ENCODE results near the gene MPHOSPH10. TPM values are rescaled to one million over a fixed set of nuclear protein-coding genes. Genes with fewer than 3 reads are reported as not detected.
A peak's percentile ranks its signal among the peaks of the same experiment; 100 is the strongest.

The MPHOSPH10 gene
- total RNA-seq, 1 donor from 2014 or later, result 69.4 TPM

GRCh38 chr2:71133603-71134002 lies 3.2 kb downstream of the MPHOSPH10 start:
- no peak for DNase-seq
- intact Hi-C loops (cut with micrococcal nuclease), result no loop called here
- Mint-ChIP-seq H3K27ac (no peak overlapping the region), H3K27me3 (no peaks in the 10 kb centered on the region), H3K36me3 (ENCODE audit: low read depth) (peaks cover 26% of the 10 kb centered on the region), H3K9me3 (no peaks in the 10 kb centered on the region), H3K4me1 (peaks cover 3% of the 10 kb centered on the region), H3K4me3 (no peak overlapping the region)

DNA sequence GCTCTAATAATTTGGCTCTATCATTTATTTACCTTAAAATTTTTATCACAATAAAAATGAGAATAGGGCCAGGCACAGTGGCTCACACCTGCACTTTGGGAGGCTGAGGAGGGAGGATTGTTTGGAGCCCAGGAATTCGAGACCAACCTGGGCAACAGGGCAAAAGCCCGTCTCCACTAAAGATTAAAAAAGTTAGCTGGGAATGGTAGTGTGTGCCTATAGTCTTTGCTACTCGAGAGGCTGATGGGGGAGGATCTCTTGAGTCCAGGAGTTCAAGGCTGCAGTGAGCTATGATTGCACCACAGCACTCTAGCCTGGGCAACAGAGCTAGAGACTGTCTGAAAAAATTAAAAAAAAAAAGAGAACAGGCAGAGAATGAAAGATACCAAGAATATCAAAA lies 5.7 kb downstream of the MPHOSPH10 start:
- Mint-ChIP-seq H3K27ac (no peak overlapping the region), H3K36me3 (ENCODE audit: low read depth) (peaks cover 43% of the 10 kb centered on the region), H3K4me1 (no peaks in the 10 kb centered on the region), H3K4me3 (no peak overlapping the region), H3K9me3 (no peaks in the 10 kb centered on the region), H3K27me3 (no peaks in the 10 kb centered on the region)
- peak; percentile 36 for DNase-seq
- intact Hi-C loops (cut with micrococcal nuclease), result no loop called here

GRCh38 chr2:71143782-71144181 lies 13.3 kb downstream of the MPHOSPH10 start:
- no peaks in the 10 kb centered on the region for H3K4me1 Mint-ChIP-seq

DNA sequence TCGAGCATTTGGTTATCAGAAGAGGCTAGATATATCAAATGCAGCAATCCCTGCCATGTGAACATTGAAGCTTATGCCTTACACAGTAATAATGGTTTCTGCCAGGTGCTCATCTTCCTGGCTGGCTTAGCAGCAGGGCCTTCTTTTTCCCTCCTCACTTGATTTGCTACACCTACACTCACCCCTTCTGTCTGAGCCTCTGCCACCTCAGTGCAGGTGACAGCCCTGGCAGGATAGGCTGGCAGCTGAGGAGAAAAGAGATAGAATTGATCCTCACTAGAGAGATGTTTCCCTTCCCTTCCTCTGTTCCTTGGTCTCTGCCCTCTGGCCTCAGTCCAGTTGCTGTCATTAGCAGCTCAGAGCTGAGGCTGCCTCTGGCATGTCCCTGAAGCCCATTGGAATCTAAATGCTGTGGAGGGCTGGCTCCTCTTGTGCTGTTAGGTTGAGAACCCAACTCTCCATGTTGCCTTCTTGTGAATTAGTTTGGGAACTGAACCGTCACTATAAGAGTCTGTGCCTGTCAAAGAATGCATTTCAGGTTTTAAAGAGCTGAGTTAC lies 18.2 kb downstream of the MPHOSPH10 start:
- Mint-ChIP-seq H3K27me3 (no peaks in the 10 kb centered on the region), H3K9me3 (no peaks in the 10 kb centered on the region), H3K27ac (no peak overlapping the region), H3K4me3 (no peak overlapping the region), H3K4me1 (no peaks in the 10 kb centered on the region), H3K36me3 (ENCODE audit: low read depth) (peaks cover 60% of the 10 kb centered on the region)
- intact Hi-C loops (cut with micrococcal nuclease), result no loop called here
- no peak for DNase-seq

More at GRCh38 chr2:71143782-71144181, 13.3 kb downstream of the MPHOSPH10 start:
- Mint-ChIP-seq H3K9me3 (no peaks in the 10 kb centered on the region), H3K36me3 (ENCODE audit: low read depth) (peaks cover 70% of the 10 kb centered on the region), H3K4me3 (no peak overlapping the region), H3K27me3 (no peaks in the 10 kb centered on the region), H3K27ac (no peak overlapping the region)
- intact Hi-C loops (cut with micrococcal nuclease), result no loop called here
- no peak for DNase-seq

GRCh38 chr2:71150082-71150816 lies 19.8 kb downstream of the MPHOSPH10 start:
- no peak for DNase-seq
- H3K27ac Mint-ChIP-seq, result no peak overlapping the region
- intact Hi-C loops (cut with micrococcal nuclease), result loop anchor here (10.0 kb wide), 2 partner anchors 125 to 355 kb away; no protein-coding TSS in a partner anchor
- H3K4me3 Mint-ChIP-seq, result no peak overlapping the region
- no peaks in the 10 kb centered on the region for H3K27me3 Mint-ChIP-seq
- H3K9me3 Mint-ChIP-seq, result no peaks in the 10 kb centered on the region
- H3K4me1 Mint-ChIP-seq, result peaks cover 2% of the 10 kb centered on the region
- H3K36me3 Mint-ChIP-seq (ENCODE audit: low read depth), result peaks cover 47% of the 10 kb centered on the region

DNA sequence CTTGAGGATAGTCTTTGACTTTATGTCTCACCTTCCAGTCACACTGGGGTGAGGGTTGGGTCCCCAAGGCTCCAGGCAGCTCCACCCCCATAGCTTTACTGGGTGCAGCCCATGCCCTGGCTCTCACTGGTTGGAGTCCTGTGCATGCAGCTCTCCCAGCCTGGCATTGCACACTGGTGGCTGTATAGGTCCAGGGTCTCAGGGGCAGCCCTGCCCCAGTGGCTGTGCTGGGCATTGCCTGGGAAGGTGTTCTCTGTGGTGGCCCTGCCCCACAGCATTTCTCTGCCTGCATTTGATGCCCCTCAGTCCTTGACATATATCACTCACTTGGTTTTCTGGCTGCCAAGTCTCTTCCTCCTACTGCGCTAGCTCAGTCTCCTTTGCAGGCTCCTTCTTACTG lies 21.2 kb downstream of the MPHOSPH10 start:
- Mint-ChIP-seq H3K27ac (no peak overlapping the region), H3K9me3 (no peaks in the 10 kb centered on the region), H3K4me3 (no peak overlapping the region), H3K27me3 (peaks cover 3% of the 10 kb centered on the region), H3K36me3 (ENCODE audit: low read depth) (peaks cover 34% of the 10 kb centered on the region), H3K4me1 (peaks cover 4% of the 10 kb centered on the region)
- intact Hi-C loops (cut with micrococcal nuclease), result loop anchor here (10.0 kb wide), 2 partner anchors 123 to 353 kb away; no protein-coding TSS in a partner anchor
- no peak for DNase-seq

DNA sequence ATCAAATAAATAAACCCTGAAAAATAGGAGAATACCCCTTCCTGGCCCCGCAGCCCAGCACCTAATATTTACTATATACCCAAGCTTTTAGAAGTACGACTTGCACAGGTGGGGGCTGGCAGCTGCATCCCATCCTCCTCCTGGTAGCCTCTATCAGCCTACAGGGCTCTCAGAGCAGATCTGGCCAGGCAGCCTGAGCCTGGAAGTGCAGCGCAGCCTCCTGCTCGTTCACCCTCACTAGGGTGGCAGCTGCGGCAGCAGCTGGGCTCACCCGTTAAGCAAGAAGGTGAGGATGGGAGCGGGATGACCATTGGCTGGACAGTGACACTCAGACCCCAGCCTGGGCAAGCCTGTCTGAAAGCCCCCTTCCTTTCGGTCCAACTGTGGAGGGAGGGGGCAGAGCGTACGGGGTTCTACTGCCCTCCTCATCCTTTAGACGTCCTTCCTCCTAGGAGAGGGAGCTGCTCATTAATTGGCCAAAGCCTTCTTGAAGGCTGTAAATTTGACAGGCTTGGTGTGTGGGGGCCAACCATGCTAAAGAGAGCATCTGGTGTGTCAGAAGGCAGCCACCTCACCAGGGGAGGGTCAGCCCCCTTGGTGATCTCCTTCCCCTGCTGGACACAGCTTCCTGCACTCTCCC lies 23.3 kb downstream of the MPHOSPH10 start:
- H3K27me3 Mint-ChIP-seq, result peaks cover 3% of the 10 kb centered on the region
- no peaks in the 10 kb centered on the region for H3K9me3 Mint-ChIP-seq
- no peak overlapping the region for H3K27ac Mint-ChIP-seq
- H3K4me1 Mint-ChIP-seq, result peaks cover 7% of the 10 kb centered on the region
- DNase-seq, result no peak
- H3K36me3 Mint-ChIP-seq (ENCODE audit: low read depth), result peaks cover 17% of the 10 kb centered on the region
- no peak overlapping the region for H3K4me3 Mint-ChIP-seq
- intact Hi-C loops (cut with micrococcal nuclease), result loop anchor here (10.0 kb wide), 2 partner anchors 121 to 351 kb away; no protein-coding TSS in a partner anchor

- H3K36me3 Mint-ChIP-seq (ENCODE audit: low read depth), result peaks cover 13% of the 10 kb centered on the region
- intact Hi-C loops (cut with micrococcal nuclease), result loop anchor here (10.0 kb wide), 2 partner anchors 121 to 351 kb away; no protein-coding TSS in a partner anchor
- H3K27ac Mint-ChIP-seq, result no peak overlapping the region
Observed at GRCh38 chr2:71154279-71154678, 23.8 kb downstream of the MPHOSPH10 start.

GRCh38 chr2:71154798-71155197 lies 24.4 kb downstream of the MPHOSPH10 start:
- DNase-seq, result peak; percentile 71
- intact Hi-C loops (cut with micrococcal nuclease), result loop anchor here (10.0 kb wide), 2 partner anchors 120 to 350 kb away; no protein-coding TSS in a partner anchor
- H3K4me1 Mint-ChIP-seq, result peaks cover 7% of the 10 kb centered on the region

More at GRCh38 chr2:71154279-71154678, 23.8 kb downstream of the MPHOSPH10 start:
- no peaks in the 10 kb centered on the region for H3K9me3 Mint-ChIP-seq
- H3K4me3 Mint-ChIP-seq, result no peak overlapping the region
- peaks cover 7% of the 10 kb centered on the region for H3K4me1 Mint-ChIP-seq
- H3K27me3 Mint-ChIP-seq, result peaks cover 3% of the 10 kb centered on the region
- DNase-seq, result no peak

GRCh38 chr2:71155846-71156245 lies 25.4 kb downstream of the MPHOSPH10 start:
- intact Hi-C loops (cut with micrococcal nuclease), result loop anchor here (10.0 kb wide), 2 partner anchors 119 to 349 kb away; no protein-coding TSS in a partner anchor
- Mint-ChIP-seq H3K4me1 (peaks cover 7% of the 10 kb centered on the region), H3K36me3 (ENCODE audit: low read depth) (peaks cover 2% of the 10 kb centered on the region), H3K4me3 (no peak overlapping the region), H3K27me3 (peaks cover 6% of the 10 kb centered on the region), H3K9me3 (no peaks in the 10 kb centered on the region), H3K27ac (no peak overlapping the region)
- DNase-seq, result no peak

More at GRCh38 chr2:71154798-71155197, 24.4 kb downstream of the MPHOSPH10 start:
- no peak overlapping the region for H3K4me3 Mint-ChIP-seq
- no peaks in the 10 kb centered on the region for H3K9me3 Mint-ChIP-seq
- H3K36me3 Mint-ChIP-seq (ENCODE audit: low read depth), result peaks cover 8% of the 10 kb centered on the region
- no peak overlapping the region for H3K27ac Mint-ChIP-seq
- H3K27me3 Mint-ChIP-seq, result peaks cover 4% of the 10 kb centered on the region

DNA sequence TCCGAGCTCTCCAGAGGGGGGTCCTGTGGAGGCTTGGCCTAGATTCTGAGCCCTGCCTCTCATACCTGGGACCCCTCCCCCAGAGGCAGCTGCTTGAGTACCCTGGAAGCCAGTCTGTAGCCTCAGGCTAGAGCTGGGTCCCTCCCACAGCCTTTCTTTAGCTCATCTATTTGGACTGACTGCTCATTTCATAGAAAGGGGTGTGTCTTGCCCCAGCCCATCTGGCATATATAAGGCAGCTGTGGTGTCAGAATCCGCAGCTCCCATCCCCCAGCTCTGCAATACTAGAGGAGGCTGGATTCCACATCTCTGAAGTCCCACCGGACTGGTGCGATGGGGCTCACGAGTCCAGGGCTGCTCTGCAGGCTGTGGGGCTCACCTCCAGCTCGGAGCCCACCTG lies 26.1 kb downstream of the MPHOSPH10 start:
- no peak overlapping the region for H3K27ac Mint-ChIP-seq
- H3K9me3 Mint-ChIP-seq, result no peaks in the 10 kb centered on the region
- intact Hi-C loops (cut with micrococcal nuclease), result loop anchor here (10.0 kb wide), 2 partner anchors 118 to 348 kb away; no protein-coding TSS in a partner anchor
- peaks cover 7% of the 10 kb centered on the region for H3K4me1 Mint-ChIP-seq
- H3K4me3 Mint-ChIP-seq, result no peak overlapping the region
- peaks cover 6% of the 10 kb centered on the region for H3K27me3 Mint-ChIP-seq
- no peaks in the 10 kb centered on the region for H3K36me3 Mint-ChIP-seq (ENCODE audit: low read depth)
- DNase-seq, result no peak

DNA sequence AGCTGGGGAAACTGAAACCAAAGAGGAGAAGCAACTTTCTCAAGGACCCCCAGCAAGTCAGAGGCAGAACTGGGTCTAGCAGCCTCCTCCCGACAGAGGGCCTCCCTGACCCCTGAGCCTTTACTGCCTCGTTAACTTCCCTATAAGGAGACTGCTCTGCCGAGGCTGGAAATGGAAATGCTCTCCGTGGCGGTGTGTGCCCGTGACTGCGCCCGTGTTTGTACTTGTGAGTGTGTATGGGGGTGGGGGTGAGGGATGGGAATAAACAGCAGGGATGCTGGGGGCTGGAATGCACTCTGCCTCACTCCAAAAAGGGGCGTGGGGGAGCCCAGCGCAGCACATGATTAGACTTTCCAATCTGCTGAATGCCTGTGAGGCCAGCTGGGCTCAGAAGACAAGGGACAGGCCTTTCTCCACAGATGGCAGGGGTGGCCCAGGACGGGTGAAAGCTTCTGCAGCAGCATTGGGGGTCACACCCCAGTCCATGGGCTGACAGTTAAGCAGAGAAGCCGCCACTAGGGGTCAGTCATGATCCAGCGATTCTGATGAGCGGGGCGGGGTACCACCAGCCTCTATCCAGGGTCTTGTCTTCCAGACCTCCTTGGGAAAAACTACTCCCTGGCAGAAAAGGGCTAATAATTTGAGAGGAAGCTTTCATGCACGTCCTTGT lies 26.8 kb downstream of the MPHOSPH10 start:
- Mint-ChIP-seq H3K9me3 (no peaks in the 10 kb centered on the region), H3K36me3 (ENCODE audit: low read depth) (no peaks in the 10 kb centered on the region), H3K27ac (no peak overlapping the region), H3K4me1 (peaks cover 7% of the 10 kb centered on the region), H3K4me3 (no peak overlapping the region), H3K27me3 (peaks cover 8% of the 10 kb centered on the region)
- DNase-seq, result peak; percentile 86
- intact Hi-C loops (cut with micrococcal nuclease), result loop anchor here (10.0 kb wide), 2 partner anchors 118 to 348 kb away; no protein-coding TSS in a partner anchor

- Mint-ChIP-seq H3K27me3 (peaks cover 17% of the 10 kb centered on the region), H3K9me3 (no peaks in the 10 kb centered on the region), H3K36me3 (ENCODE audit: low read depth) (no peaks in the 10 kb centered on the region), H3K4me3 (no peak overlapping the region), H3K4me1 (no peaks in the 10 kb centered on the region), H3K27ac (no peak overlapping the region)
- DNase-seq, result no peak
- intact Hi-C loops (cut with micrococcal nuclease), result no loop called here
Observed at GRCh38 chr2:71166812-71167211, 36.4 kb downstream of the MPHOSPH10 start.

All from activated CD4-positive, alpha-beta T cell treated with anti-CD3 and anti-CD28 coated beads, Interleukin-2, amount 10 ng/mL, durations not matched to agents 24 days and 14 days (primary cell).